ENCODE data around the gene KLK3. TPM values are rescaled to one million over a fixed set of nuclear protein-coding genes. Genes with fewer than 3 reads are reported as not detected.

Gene KLK3
- total and polyA plus RNA-seq, 2 of the 8 experiments (the other 6 are each of a cell fraction or from before 2014, with no cell fraction given): 0.08 TPM; not detected in 1

DNA sequence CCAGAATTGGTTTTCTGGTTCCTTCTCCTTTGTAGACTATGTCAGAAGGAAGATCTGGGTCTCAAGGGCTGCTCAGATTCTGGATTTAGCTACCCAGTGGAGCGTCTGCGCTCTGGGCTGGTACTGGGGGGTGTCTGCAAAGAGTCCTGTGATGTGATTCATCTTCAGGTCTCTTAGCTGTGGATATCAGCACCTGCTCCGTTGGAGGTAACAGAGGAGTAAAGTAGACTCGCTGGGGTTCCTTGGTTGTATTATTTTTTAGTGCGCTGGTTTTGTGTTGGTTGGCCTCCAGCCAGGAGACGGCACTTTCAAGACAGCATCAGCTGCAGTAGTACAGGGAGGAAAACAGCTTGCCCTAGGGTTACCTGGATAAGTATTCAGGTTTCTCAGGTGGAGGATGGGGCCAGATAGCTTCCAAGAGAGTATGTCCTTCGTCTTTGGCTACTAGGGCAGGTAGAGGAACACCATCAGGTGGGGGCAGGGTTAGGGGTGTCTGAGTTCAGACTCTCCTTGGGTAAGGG lies 11.0 kb upstream of the KLK3 start:
- CTCF ChIA-PET (ENCODE audit: partially characterized antibody): interaction anchor here (0.6 to 2.1 kb wide), 5 partner anchors 11 to 608 kb away, joined by 3 to 7 read pairs (median 3); partner anchors contain the start of gene KLK15

More for the DNA sequence above, 11.0 kb upstream of the KLK3 start:
- no peak overlapping the region for H3K4me3 ChIP-seq (ENCODE audit: extremely low read depth in 1 of 4, insufficient read depth in 2 of 4, low read depth in 3 of 4, low read length in 4 of 4)
- H4K8ac ChIP-seq (ENCODE audit: extremely low read depth, insufficient read depth, low read length): no peak overlapping the region
- H3K27ac ChIP-seq (ENCODE audit: low read depth, low read length): no peak overlapping the region
- H2AFZ ChIP-seq (ENCODE audit: low read length): no peak overlapping the region
- H3K27me3 ChIP-seq (replicated peaks in 1 of 4; ENCODE audit: control insufficient read depth in 3 of 4, extremely low read depth in 1 of 4, insufficient read depth in 3 of 4, low read length in 3 of 4): no peaks in the 10 kb centered on the region; a peak in 1 of 7 replicates
- H4K20me1 ChIP-seq (replicated peaks in 1 of 2; ENCODE audit: control insufficient read depth in 1 of 2, insufficient read depth in 2 of 2, low read length in 2 of 2): no peaks in the 10 kb centered on the region
- WGBS, 2 experiments (ENCODE audit: extremely low coverage in 1 of 2, insufficient coverage in 1 of 2, insufficient read length in 1 of 2, insufficient replicate concordance in 2 of 2, low coverage in 1 of 2, low lambda C conversion rate in 2 of 2, missing lambda C conversion rate in 1 of 2): 81% methylated on average over 7 of the region's 7 CpGs; no CpG with 5 or more reads in 1 of the 2 experiments
- 0 out of 4 replicates have a peak, but pooled peaks cover 0 to 4% of the 10 kb centered on the region in 2 experiments for H3K9me3 ChIP-seq (ENCODE audit: insufficient read depth in 2 of 2, low read depth in 1 of 2, low read length in 1 of 2)
- H3K18ac ChIP-seq (ENCODE audit: extremely low read depth, low read length): no peak overlapping the region
- H3K4ac ChIP-seq (replicated peaks; ENCODE audit: insufficient read length, low read depth, low read length): no peak overlapping the region
- POLR2A ChIA-PET (ENCODE audit: partially characterized antibody): interaction anchor here (0.6 to 1.1 kb wide), 2 partner anchors 46 to 71 kb away, joined by 3 read pairs; no protein-coding TSS in a partner anchor
- H3K14ac ChIP-seq (ENCODE audit: insufficient read length): no peak overlapping the region
- H3K4me2 ChIP-seq (ENCODE audit: insufficient read depth in 1 of 2, low read depth in 2 of 2, low read length in 2 of 2): no peak overlapping the region
- H2BK120ac ChIP-seq (replicated peaks; ENCODE audit: low read depth, low read length): no peak overlapping the region
- no peak overlapping the region for H2BK12ac ChIP-seq (ENCODE audit: low read depth, low read length)
- H4K5ac ChIP-seq (ENCODE audit: insufficient read length, low read depth, low read length): no peak overlapping the region
- no peak overlapping the region for H2BK20ac ChIP-seq (ENCODE audit: low read length)
- H3K79me1 ChIP-seq (ENCODE audit: low read depth, low read length): no peaks in the 10 kb centered on the region
- DNase-seq (ENCODE audit: low read depth in 1 of 2, low spot score in 2 of 2) (no peak), FAIRE-seq (no peak)
- no peak for TF ChIP-seq HDAC2 (IDR thresholded peaks at IDR 0.05; ENCODE audit: borderline replicate concordance in 1 of 2, low read depth in 2 of 2, low read length in 2 of 2)
- no peak for TF ChIP-seq TBP (IDR thresholded peaks at IDR 0.05; ENCODE audit: low read depth, low read length)
- TF ChIP-seq BACH1 (IDR thresholded peaks at IDR 0.05; ENCODE audit: low read length): no peak
- TF ChIP-seq ASH2L (IDR thresholded peaks at IDR 0.05; ENCODE audit: low read length): no peak
- TF ChIP-seq, protein P1, sequence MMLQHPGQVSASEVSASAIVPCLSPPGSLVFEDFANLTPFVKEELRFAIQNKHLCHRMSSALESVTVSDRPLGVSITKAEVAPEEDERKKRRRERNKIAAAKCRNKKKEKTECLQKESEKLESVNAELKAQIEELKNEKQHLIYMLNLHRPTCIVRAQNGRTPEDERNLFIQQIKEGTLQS (IDR thresholded peaks at IDR 0.05; ENCODE audit: insufficient read depth, low read depth, low read length): no peak
- TF ChIP-seq PHF8 (conservative IDR thresholded peaks at IDR 0.05; ENCODE audit: low read depth, low read length): no peak
- no peak for TF ChIP-seq SIN3A (conservative IDR thresholded peaks at IDR 0.05 in 1 of 2, IDR thresholded peaks at IDR 0.05 in 1 of 2; ENCODE audit: low read depth in 1 of 2, low read length in 2 of 2)
- TF ChIP-seq RAD21 (IDR thresholded peaks at IDR 0.05 in 1 of 2, conservative IDR thresholded peaks at IDR 0.05 in 1 of 2; ENCODE audit: low read depth in 2 of 2, low read length in 2 of 2): no peak
- no peak for TF ChIP-seq EP300 (IDR thresholded peaks at IDR 0.05; ENCODE audit: borderline replicate concordance in 1 of 2, low read depth in 2 of 2, low read length in 2 of 2)
- TF ChIP-seq SP2 (IDR thresholded peaks at IDR 0.05; ENCODE audit: low read length): no peak
- no peak for TF ChIP-seq YY1 (IDR thresholded peaks at IDR 0.05; ENCODE audit: low read depth, low read length)
- no peak for TF ChIP-seq SAP30 (IDR thresholded peaks at IDR 0.05; ENCODE audit: insufficient read depth, insufficient replicate concordance, low read length)
- H3K9ac ChIP-seq (replicated peaks in 1 of 4; ENCODE audit: extremely low read depth in 1 of 4, low read depth in 3 of 4, low read length in 3 of 4): no peak overlapping the region
- H4K91ac ChIP-seq (replicated peaks; ENCODE audit: insufficient read length, low read length): no peak overlapping the region
- no peak overlapping the region for H2AK5ac ChIP-seq (ENCODE audit: low read depth, low read length)
- no peaks in the 10 kb centered on the region for H3K23me2 ChIP-seq (ENCODE audit: low read depth, low read length)
- H3K4me1 ChIP-seq (replicated peaks in 1 of 4; ENCODE audit: control insufficient read depth in 3 of 4, insufficient read depth in 4 of 4, low read length in 3 of 4): no peaks in the 10 kb centered on the region
- H2BK15ac ChIP-seq (ENCODE audit: low read length): no peak overlapping the region
- no peak overlapping the region for H3K23ac ChIP-seq (ENCODE audit: insufficient read length)
- H2BK5ac ChIP-seq (ENCODE audit: low read depth, low read length): no peak overlapping the region
- H3K36me3 ChIP-seq (ENCODE audit: control insufficient read depth in 2 of 4, insufficient read depth in 4 of 4, low read length in 3 of 4): no peaks in the 10 kb centered on the region
- no peak overlapping the region for H3K56ac ChIP-seq (replicated peaks; ENCODE audit: insufficient read length, low read depth, low read length)
- no peaks in the 10 kb centered on the region for H3K79me2 ChIP-seq (ENCODE audit: control insufficient read depth in 1 of 2, insufficient read depth in 2 of 2, low read length in 2 of 2)

Data from H1 (cell line).